DND-41 (cell line): ENCODE data around the gene C2CD2.

Experiments
- EZH2 ChIP-seq: IDR thresholded peaks from 3 replicates; pipeline ENCODE4 v1.6.1; 2012; ENCODE audit warnings: borderline replicate concordance, low read depth, mild to moderate bottlenecking, moderate library complexity, low read length, inconsistent platforms; ENCODE audit not compliant: severe bottlenecking
- TF ChIP-seq, protein P1 (sequence below): IDR thresholded peaks from 2 replicates; pipeline ENCODE4 v1.5.1; 2012; ENCODE audit warnings: borderline replicate concordance, low read length, moderate library complexity, mild to moderate bottlenecking; ENCODE audit not compliant: poor library complexity, severe bottlenecking; ENCODE audit errors: extremely low read depth

- TF ChIP-seq, protein P1, sequence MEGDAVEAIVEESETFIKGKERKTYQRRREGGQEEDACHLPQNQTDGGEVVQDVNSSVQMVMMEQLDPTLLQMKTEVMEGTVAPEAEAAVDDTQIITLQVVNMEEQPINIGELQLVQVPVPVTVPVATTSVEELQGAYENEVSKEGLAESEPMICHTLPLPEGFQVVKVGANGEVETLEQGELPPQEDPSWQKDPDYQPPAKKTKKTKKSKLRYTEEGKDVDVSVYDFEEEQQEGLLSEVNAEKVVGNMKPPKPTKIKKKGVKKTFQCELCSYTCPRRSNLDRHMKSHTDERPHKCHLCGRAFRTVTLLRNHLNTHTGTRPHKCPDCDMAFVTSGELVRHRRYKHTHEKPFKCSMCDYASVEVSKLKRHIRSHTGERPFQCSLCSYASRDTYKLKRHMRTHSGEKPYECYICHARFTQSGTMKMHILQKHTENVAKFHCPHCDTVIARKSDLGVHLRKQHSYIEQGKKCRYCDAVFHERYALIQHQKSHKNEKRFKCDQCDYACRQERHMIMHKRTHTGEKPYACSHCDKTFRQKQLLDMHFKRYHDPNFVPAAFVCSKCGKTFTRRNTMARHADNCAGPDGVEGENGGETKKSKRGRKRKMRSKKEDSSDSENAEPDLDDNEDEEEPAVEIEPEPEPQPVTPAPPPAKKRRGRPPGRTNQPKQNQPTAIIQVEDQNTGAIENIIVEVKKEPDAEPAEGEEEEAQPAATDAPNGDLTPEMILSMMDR, result no peak
- no peak for TF ChIP-seq EZH2
Measured at GRCh38 chr21:41961753-41962152, 7.9 kb upstream of the C2CD2 start.
